ENCODE data around the gene TMEM184C. TPM values are rescaled to one million over a fixed set of nuclear protein-coding genes. Genes with fewer than 3 reads are reported as not detected.

TMEM184C gene
- total RNA-seq, 4 donors from 2014 or later: 14.7 to 73.3 (median 51.3) TPM

Other genes with a start within 250 kb of the TMEM184C start
- gene EDNRA, start 136.3 kb upstream of the TMEM184C start, total RNA-seq: 100 to 1,000 TPM in 1 of 4 donors, 10 to 100 TPM in 2, 1 to 10 TPM in 1; 9.7 to 206 (median 42.0) TPM
- gene PRMT9, start 66.8 kb downstream of the TMEM184C start, total RNA-seq: 10 to 100 TPM in 3 of 4 donors, 1 to 10 TPM in 1; 3.5 to 63.3 (median 25.6) TPM
- 10 to 100 TPM; 25.1 to 94.4 (median 54.4) TPM for gene ARHGAP10, start 114.7 kb downstream of the TMEM184C start, total RNA-seq